Measurements from ENCODE around the gene LCORL. TPM values are rescaled to one million over a fixed set of nuclear protein-coding genes. Genes with fewer than 3 reads are reported as not detected.

The LCORL gene
- total RNA-seq, 4 donors from 2014 or later = 20.6 to 103 (median 64.1) TPM

GRCh38 chr4:17956245-17956644 is 65.3 kb downstream of the LCORL start:
- no peaks in the 10 kb centered on the region for H3K4me1 ChIP-seq
- TF ChIP-seq POLR2A (IDR thresholded peaks at IDR 0.05) = no peak
- no peak for TF ChIP-seq CTCF (IDR thresholded peaks at IDR 0.05)
- no peaks in the 10 kb centered on the region for H3K9me3 ChIP-seq
- H3K4me3 ChIP-seq = no peak overlapping the region
- no peaks in the 10 kb centered on the region for H3K27me3 ChIP-seq
- H3K27ac ChIP-seq = no peak overlapping the region
- H3K36me3 ChIP-seq = peaks cover 0 to 23% (median 0%) of the 10 kb centered on the region in 3 donors
- no peak for DNase-seq

- no peak for TF ChIP-seq CTCF (IDR thresholded peaks at IDR 0.05)
- no peak for TF ChIP-seq POLR2A (IDR thresholded peaks at IDR 0.05)
- Histone ChIP-seq H3K9me3 (no peaks in the 10 kb centered on the region), H3K27me3 (no peaks in the 10 kb centered on the region), H3K4me3 (no peak overlapping the region), H3K4me1 (no peaks in the 10 kb centered on the region), H3K36me3 (no peaks in the 10 kb centered on the region), H3K27ac (no peak overlapping the region)
- no peak for DNase-seq
Observed at GRCh38 chr4:17945303-17945702, 76.3 kb downstream of the LCORL start.

GRCh38 chr4:17941731-17942130 is 79.8 kb downstream of the LCORL start:
- H3K9me3 ChIP-seq = no peaks in the 10 kb centered on the region
- H3K4me3 ChIP-seq = no peak overlapping the region
- H3K4me1 ChIP-seq = no peaks in the 10 kb centered on the region
- no peak overlapping the region for H3K27ac ChIP-seq
- no peaks in the 10 kb centered on the region for H3K27me3 ChIP-seq
- TF ChIP-seq POLR2A (IDR thresholded peaks at IDR 0.05) (no peak), CTCF (IDR thresholded peaks at IDR 0.05) (no peak)
- no peaks in the 10 kb centered on the region for H3K36me3 ChIP-seq
- DNase-seq = no peak

- Histone ChIP-seq H3K27ac (no peak overlapping the region), H3K27me3 (no peaks in the 10 kb centered on the region), H3K4me3 (no peak overlapping the region), H3K9me3 (no peaks in the 10 kb centered on the region), H3K4me1 (no peaks in the 10 kb centered on the region), H3K36me3 (no peaks in the 10 kb centered on the region)
- DNase-seq = no peak
- no peak for TF ChIP-seq POLR2A (IDR thresholded peaks at IDR 0.05)
Observed at GRCh38 chr4:17939054-17939453, 82.5 kb downstream of the LCORL start.

GRCh38 chr4:17934286-17934685 is 87.3 kb downstream of the LCORL start:
- Histone ChIP-seq H3K27me3 (no peaks in the 10 kb centered on the region), H3K4me1 (no peaks in the 10 kb centered on the region), H3K9me3 (no peaks in the 10 kb centered on the region), H3K36me3 (no peaks in the 10 kb centered on the region), H3K4me3 (no peak overlapping the region), H3K27ac (no peak overlapping the region)
- no peak for DNase-seq
- no peak for TF ChIP-seq POLR2A (IDR thresholded peaks at IDR 0.05)
- TF ChIP-seq CTCF (IDR thresholded peaks at IDR 0.05) = no peak

- Histone ChIP-seq H3K27me3 (no peaks in the 10 kb centered on the region), H3K27ac (no peak overlapping the region), H3K4me3 (no peak overlapping the region), H3K36me3 (no peaks in the 10 kb centered on the region), H3K4me1 (no peaks in the 10 kb centered on the region), H3K9me3 (no peaks in the 10 kb centered on the region)
- no peak for DNase-seq
- TF ChIP-seq CTCF (IDR thresholded peaks at IDR 0.05) (no peak), POLR2A (IDR thresholded peaks at IDR 0.05) (no peak)
Observed at GRCh38 chr4:17933126-17933525, 88.4 kb downstream of the LCORL start.

Measured in Peyer's patch (tissue), 4 donors.